HL-60 (cell line): ENCODE results near the gene BHLHA9.
"Not testable (repeated sequence)": the region's sequence is repeated elsewhere in the genome, so short reads cannot be mapped to it uniquely, and the experiment has no call there.

Source experiments
- DNase-seq, 2 experiments: peaks; one replicate each; pipeline ENCODE4 v3.0.0-alpha.2; 2010 to 2020; ENCODE audit warnings: low read depth in 1 of 2, low spot score in 1 of 2
- H3K27ac ChIP-seq: fragments of 250-450 bp; sonication (Bioruptor Pico); replicated peaks from 2 replicates; pipeline ENCODE4 v1.5.1; 2020; ENCODE audit warnings: mild to moderate bottlenecking, moderate library complexity
- H3K27me3 ChIP-seq: fragments of 250-450 bp; sonication (Bioruptor Pico); 2 replicates; pipeline ENCODE4 v1.5.1; 2021; ENCODE audit warnings: mild to moderate bottlenecking, moderate library complexity; ENCODE audit not compliant: insufficient read depth, poor library complexity, severe bottlenecking
- H3K4me3 ChIP-seq: replicated peaks from 2 replicates; pipeline ENCODE4 v1.5.1; 2011; ENCODE audit warnings: mild to moderate bottlenecking, control low read depth, low read length; ENCODE audit not compliant: insufficient read depth
- CTCF ChIP-seq: IDR thresholded peaks from one replicate; pipeline ENCODE4 v1.5.1; 2011; ENCODE audit warnings: low read length, control low read depth, inconsistent platforms; ENCODE audit not compliant: insufficient read depth
- GABPA ChIP-seq: IDR thresholded peaks from 2 replicates; pipeline ENCODE4 v1.6.1; 2012; ENCODE audit warnings: low read depth
- POLR2AphosphoS5 ChIP-seq: IDR thresholded peaks from 2 replicates; pipeline ENCODE4 v1.6.1; 2012; ENCODE audit warnings: low read depth
- REST ChIP-seq: IDR thresholded peaks from 2 replicates; pipeline ENCODE4 v1.6.1; 2012; ENCODE audit warnings: low read depth; ENCODE audit not compliant: insufficient replicate concordance
- SPI1 ChIP-seq: IDR thresholded peaks from 2 replicates; pipeline ENCODE4 v1.6.1; 2012; ENCODE audit warnings: low read depth, mild to moderate bottlenecking, borderline replicate concordance

Gene BHLHA9

GRCh38 chr17:1302761-1303160, 32.5 kb downstream of the BHLHA9 start:
- no peak for TF ChIP-seq CTCF
- no peak for TF ChIP-seq POLR2AphosphoS5
- TF ChIP-seq GABPA: no peak
- no peak for TF ChIP-seq SPI1
- DNase-seq: no peak
- Histone ChIP-seq H3K27ac (no peak overlapping the region), H3K4me3 (no peak overlapping the region), H3K27me3 (no peaks in the 10 kb centered on the region)

GRCh38 chr17:1304522-1304921, 34.3 kb downstream of the BHLHA9 start:
- Histone ChIP-seq H3K4me3 (no peak overlapping the region), H3K27me3 (no peaks in the 10 kb centered on the region), H3K27ac (no peak overlapping the region)
- DNase-seq: no peak
- TF ChIP-seq CTCF (no peak), POLR2AphosphoS5 (no peak)

- no peak for TF ChIP-seq REST
- TF ChIP-seq SPI1: no peak
- no peak for TF ChIP-seq GABPA
- no peak for TF ChIP-seq POLR2AphosphoS5
- no peak for TF ChIP-seq CTCF
- H3K27me3 ChIP-seq: no peaks in the 10 kb centered on the region
- H3K4me3 ChIP-seq: no peak overlapping the region
- no peak overlapping the region for H3K27ac ChIP-seq
- no peak for DNase-seq
Measured at GRCh38 chr17:1304962-1305563, 34.8 kb downstream of the BHLHA9 start.

GRCh38 chr17:1307829-1308228, 37.6 kb downstream of the BHLHA9 start:
- DNase-seq, H3K27me3 ChIP-seq, H3K27ac ChIP-seq, H3K4me3 ChIP-seq: not testable (repeated sequence)

GRCh38 chr17:1312261-1312870, 42.1 kb downstream of the BHLHA9 start:
- DNase-seq: peak in 1 of 2 experiments; percentile 2
- H3K4me3 ChIP-seq: no peak overlapping the region
- H3K27me3 ChIP-seq: no peaks in the 10 kb centered on the region
- no peak overlapping the region for H3K27ac ChIP-seq
- no peak for TF ChIP-seq CTCF
- TF ChIP-seq REST: no peak
- no peak for TF ChIP-seq POLR2AphosphoS5
- no peak for TF ChIP-seq GABPA
- no peak for TF ChIP-seq SPI1
